HG03565 (cell line): ENCODE results near the gene ZNF138.
"Not testable (repeated sequence)": the region's sequence is repeated elsewhere in the genome, so short reads cannot be mapped to it uniquely, and the experiment has no call there.

ENCODE experiments used
- ATAC-seq: cut with Tn5 transposase; IDR thresholded peaks from one replicate; pipeline ENCODE4 v1.9.1; 2021; ENCODE audit warnings: mild to moderate bottlenecking, moderate library complexity; ENCODE audit not compliant: unreplicated experiment

Gene ZNF138

DNA sequence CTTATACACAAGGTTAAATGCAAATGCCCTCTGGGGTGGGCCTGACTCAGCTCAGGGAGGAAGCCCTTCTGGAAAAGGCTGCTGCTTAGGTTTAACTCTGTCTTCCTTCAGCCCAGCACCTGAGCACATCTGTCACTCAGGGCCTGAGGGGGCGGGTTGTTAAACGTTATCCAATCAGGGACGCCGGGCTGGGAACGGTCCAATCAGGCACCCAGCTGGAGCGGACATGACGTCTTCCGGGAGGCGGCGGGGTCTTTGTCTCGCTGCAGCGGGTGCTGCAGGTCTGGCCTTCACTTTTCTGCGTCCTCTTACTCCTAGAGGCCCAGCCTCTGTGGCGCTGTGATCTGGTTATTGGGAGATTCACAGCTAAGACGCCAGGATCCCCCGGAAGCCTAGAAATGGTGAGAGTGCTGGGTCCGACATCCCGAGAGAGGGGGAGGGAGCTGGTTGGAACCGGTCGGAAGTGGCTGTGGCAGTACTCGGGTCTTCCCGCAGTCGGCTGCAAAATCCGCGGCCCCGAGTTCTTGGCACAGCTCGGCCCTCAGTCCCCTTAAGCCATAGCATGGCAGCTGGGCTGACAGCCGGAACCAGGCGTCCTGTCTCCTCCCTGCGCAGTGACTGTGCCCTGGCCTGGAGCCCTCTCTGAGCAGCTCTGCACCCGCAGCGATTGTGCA lies at the start of gene ZNF138:
ZNF138 (plus strand) TSS at position 258 of the 674 bp plus-strand sequence; CDS start at position 399, 141 bp downstream.
- peak; percentile 100 for ATAC-seq

DNA sequence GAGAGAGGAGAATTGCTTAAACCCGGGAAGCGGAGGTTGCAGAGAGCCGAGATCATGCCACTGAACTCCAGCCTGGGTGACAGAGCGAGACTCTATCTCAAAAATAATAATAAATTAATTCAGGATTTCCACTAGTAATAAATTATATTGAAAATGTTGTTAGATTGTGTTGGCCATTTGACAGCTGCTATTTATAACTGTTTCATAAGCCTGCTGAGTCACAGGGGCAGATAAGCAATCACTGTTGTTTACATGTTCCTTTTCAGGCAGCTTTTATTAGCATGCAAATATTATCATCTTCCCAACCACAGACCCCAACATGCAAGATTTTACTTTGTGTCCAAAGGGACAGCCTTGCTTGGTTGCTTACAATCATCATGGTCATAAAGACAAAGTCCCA lies 49.5 kb upstream of the ZNF138 start:
- ATAC-seq: no peak

- no peak for ATAC-seq
Observed at GRCh38 chr7:64747802-64748201, 46.4 kb upstream of the ZNF138 start.

- ATAC-seq: no peak
Observed at GRCh38 chr7:64753032-64753431, 41.2 kb upstream of the ZNF138 start.

DNA sequence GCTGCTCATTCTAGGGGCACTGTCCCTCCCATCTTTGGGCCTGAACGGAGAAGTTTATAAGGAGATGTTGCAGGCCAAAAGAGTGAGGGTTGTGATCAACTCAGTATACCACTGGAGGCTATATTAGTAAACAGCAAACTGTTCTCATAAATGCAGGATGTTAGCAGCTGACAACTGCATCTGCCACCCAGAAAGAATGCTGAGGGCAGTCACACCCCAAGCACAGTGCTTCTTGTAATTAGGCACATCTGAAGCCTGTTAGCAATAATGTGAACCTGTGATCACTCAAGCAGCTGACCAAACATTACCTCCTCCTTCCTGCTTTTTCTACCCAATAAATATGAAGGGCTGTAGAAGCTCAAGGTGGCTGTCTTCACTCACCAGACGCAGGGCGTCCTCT lies 38.4 kb upstream of the ZNF138 start:
- ATAC-seq: no peak

DNA sequence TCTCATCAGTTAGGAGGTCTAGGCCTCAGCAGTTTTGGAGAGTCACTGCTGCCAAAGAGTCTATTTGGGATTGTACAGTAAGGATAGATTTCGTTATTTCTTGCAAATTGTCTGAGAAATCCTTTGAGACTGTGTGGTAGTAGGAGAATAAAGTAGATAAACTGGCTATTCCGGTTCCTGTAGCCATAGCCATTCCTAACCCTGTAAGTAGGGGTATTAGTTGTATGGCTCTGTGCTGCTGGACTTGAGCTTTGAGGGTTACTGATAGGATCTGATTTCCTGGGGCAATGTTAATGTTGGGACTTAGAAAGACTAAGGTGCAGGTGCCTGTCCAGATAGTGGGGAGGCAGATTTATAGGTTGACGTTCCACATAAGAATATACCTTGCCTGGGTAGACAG lies 36.1 kb upstream of the ZNF138 start:
- no peak for ATAC-seq

- ATAC-seq: no peak
Observed at GRCh38 chr7:64768824-64769223, 25.4 kb upstream of the ZNF138 start.

GRCh38 chr7:64774204-64774842 lies 19.9 kb upstream of the ZNF138 start:
- ATAC-seq: no peak

GRCh38 chr7:64775289-64775688 lies 18.9 kb upstream of the ZNF138 start:
- ATAC-seq: no peak

GRCh38 chr7:64784842-64785241 lies 9.4 kb upstream of the ZNF138 start:
- ATAC-seq: not testable (repeated sequence)

GRCh38 chr7:64787295-64787694 lies 6.9 kb upstream of the ZNF138 start:
- ATAC-seq: no peak

- not testable (repeated sequence) for ATAC-seq
Observed at GRCh38 chr7:64789241-64789640, 5.0 kb upstream of the ZNF138 start.

- no peak for ATAC-seq
Observed at GRCh38 chr7:64793106-64793755, 997 bp upstream of the ZNF138 start.

- no peak for ATAC-seq
Observed at GRCh38 chr7:64795176-64795575, 948 bp downstream of the ZNF138 start.

DNA sequence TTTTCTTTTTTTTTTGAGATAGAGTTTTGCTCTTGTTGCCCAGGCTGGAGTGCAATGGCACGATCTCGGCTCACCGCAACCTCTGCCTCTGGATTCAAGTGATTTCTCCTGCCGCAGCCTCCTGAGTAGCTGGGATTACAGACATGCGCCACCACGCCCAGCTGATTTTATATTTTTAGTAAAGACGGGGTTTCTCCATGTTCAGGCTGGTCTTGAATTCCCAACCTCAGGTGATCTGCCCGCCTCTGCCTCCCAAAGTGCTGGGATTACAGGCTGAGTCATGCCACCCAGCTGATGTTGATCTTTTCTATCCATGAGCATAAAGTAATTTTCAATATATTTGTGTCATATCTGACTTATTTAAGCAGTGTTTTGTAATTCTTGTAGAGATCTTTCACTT lies 4.9 kb downstream of the ZNF138 start:
- not testable (repeated sequence) for ATAC-seq

- no peak for ATAC-seq
Observed at GRCh38 chr7:64802699-64803098, 8.5 kb downstream of the ZNF138 start.

- ATAC-seq: no peak
Observed at GRCh38 chr7:64807731-64808365, 13.6 kb downstream of the ZNF138 start.

DNA sequence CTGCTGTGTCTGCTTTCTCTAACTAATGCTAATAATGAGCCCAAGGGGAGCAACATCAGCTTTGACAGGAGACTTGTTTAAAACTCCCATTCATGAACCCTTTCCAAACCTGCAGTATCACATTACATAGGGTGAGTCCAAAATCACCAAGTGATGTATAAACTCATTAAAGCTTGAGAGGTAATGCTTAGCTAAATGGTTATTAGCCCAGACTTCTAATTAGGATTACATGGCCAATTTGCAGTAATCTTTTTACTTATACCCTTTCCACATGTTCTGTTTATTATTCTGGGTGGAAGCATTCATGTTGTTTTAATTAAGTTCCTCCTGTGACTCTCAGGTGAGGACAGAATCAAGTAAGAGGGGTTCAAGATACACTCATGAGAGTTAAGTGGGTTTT lies 17.5 kb downstream of the ZNF138 start:
- no peak for ATAC-seq

DNA sequence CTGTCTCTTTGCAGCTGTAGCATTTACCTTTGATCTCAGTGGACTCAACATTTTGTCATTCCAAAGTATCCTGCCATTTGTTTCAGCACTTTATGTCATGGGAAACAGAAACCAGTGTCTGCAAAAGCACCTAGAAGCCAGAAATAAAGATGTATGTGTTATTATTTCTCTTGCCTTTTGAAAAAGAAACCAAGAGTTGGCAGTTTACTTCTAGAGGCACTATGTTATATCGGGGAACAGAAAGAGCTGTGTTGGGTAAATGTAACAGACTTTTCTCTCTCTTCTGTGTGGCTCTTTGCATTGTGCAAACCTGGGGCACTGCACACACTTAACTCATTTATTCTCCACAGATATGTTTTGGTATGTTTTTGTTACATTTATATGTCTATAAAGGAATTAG lies 36.7 kb downstream of the ZNF138 start:
- no peak for ATAC-seq

GRCh38 chr7:64832136-64832535 lies 37.9 kb downstream of the ZNF138 start:
- ATAC-seq: no peak

GRCh38 chr7:64834989-64835388 lies 40.8 kb downstream of the ZNF138 start:
- ATAC-seq: no peak

GRCh38 chr7:64835856-64836255 lies 41.6 kb downstream of the ZNF138 start:
- ATAC-seq: not testable (repeated sequence)
